Adrenal gland (tissue), 5 donors: ENCODE results near the gene TBX3.

Experiments used
- POLR2A ChIP-seq, 2 donors: fragments of 450-650 bp; IDR thresholded peaks; one replicate each; pipeline ENCODE4 v1.6.1; 2017; ENCODE audit warnings: antibody characterized with exemption in 2 of 2, mild to moderate bottlenecking in 2 of 2, moderate library complexity in 1 of 2
- TF ChIP-seq, protein P1 (sequence below), 6 experiments: fragments of 450-650 bp in 4 of 6; fragments of 200-600 bp in 2 of 6; sonication (generic) in 1 of 6; IDR thresholded peaks; 1 replicate in 5 of 6; 2 replicates in 1 of 6; pipeline versions ENCODE4 v1.5.1 to v1.8.0; 2016 to 2021; ENCODE audit warnings: antibody characterized with exemption in 6 of 6, mild to moderate bottlenecking in 2 of 6, moderate library complexity in 1 of 6
- donor health status: DM: no; HTN: no; CAD: no.

DNA sequence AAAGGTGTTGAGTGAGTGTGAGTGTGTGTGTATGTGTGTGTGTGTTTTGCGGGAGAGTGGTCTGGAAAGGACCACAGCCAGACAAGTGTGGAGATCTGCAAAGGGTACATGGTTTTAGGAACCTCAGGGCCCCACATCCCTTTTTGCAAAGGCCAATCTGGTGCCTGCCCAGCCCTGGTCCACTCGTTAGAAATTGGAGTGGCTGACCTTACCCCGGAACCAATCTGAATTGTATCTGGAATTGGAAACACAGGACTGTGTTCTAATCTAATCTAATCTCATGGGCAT lies 11.3 kb upstream of the TBX3 start:
- TF ChIP-seq, protein P1, sequence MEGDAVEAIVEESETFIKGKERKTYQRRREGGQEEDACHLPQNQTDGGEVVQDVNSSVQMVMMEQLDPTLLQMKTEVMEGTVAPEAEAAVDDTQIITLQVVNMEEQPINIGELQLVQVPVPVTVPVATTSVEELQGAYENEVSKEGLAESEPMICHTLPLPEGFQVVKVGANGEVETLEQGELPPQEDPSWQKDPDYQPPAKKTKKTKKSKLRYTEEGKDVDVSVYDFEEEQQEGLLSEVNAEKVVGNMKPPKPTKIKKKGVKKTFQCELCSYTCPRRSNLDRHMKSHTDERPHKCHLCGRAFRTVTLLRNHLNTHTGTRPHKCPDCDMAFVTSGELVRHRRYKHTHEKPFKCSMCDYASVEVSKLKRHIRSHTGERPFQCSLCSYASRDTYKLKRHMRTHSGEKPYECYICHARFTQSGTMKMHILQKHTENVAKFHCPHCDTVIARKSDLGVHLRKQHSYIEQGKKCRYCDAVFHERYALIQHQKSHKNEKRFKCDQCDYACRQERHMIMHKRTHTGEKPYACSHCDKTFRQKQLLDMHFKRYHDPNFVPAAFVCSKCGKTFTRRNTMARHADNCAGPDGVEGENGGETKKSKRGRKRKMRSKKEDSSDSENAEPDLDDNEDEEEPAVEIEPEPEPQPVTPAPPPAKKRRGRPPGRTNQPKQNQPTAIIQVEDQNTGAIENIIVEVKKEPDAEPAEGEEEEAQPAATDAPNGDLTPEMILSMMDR (IDR thresholded peaks at IDR 0.05): no peak
- TF ChIP-seq POLR2A (IDR thresholded peaks at IDR 0.05): no peak
